ENCODE data around the gene RELN. TPM values are rescaled to one million over a fixed set of nuclear protein-coding genes. Genes with fewer than 3 reads are reported as not detected.
"Not testable (repeated sequence)": the region's sequence is repeated elsewhere in the genome, so short reads cannot be mapped to it uniquely, and the experiment has no call there.

Gene RELN
- total and polyA plus RNA-seq, 5 donors from 2014 or later, result not detected

DNA sequence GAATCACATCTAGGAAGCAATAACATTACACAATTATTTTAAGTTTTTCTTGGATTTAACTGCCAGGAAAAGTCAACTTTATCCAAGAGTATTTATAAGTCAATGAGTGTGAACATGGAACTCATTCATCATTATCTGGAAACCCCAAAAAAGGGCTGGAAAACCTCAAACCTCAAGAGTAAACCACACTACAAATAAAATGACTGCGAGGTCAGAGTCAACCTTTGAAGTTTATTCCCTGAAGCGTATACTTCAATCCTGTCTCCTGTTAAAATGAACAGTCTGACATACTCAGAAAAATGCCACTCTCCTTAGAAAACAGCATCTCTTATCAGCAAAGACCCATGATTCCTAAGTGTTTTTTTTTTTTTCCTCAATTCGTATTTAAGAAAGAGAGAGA is 86.5 kb downstream of the RELN start:
- Histone ChIP-seq H3K4me3 (ENCODE audit: low read depth, low read length) (no peak overlapping the region), H3K9me3 (ENCODE audit: control insufficient read depth in 2 of 2, low read length in 2 of 2) (no peaks in the 10 kb centered on the region), H3K27me3 (ENCODE audit: control insufficient read depth, insufficient read depth, low read length) (no peaks in the 10 kb centered on the region), H3K27ac (ENCODE audit: insufficient read depth, low read length, poor library complexity, severe bottlenecking) (no peak overlapping the region), H3K36me3 (ENCODE audit: control insufficient read depth, insufficient read depth, low read length) (no peaks in the 10 kb centered on the region), H3K4me1 (ENCODE audit: control insufficient read depth, insufficient read depth, low read length, poor library complexity, severe bottlenecking) (no peaks in the 10 kb centered on the region)
- Mint-ChIP-seq H3K27me3 (no peaks in the 10 kb centered on the region), H3K27ac (no peak overlapping the region), H3K4me3 (no peak overlapping the region), H3K36me3 (no peaks in the 10 kb centered on the region), H3K4me1 (no peaks in the 10 kb centered on the region), H3K9me3 (peaks cover 0 to 1% (median 0%) of the 10 kb centered on the region in 7 donors)
- DNase-seq (no peak), ATAC-seq (ENCODE audit: low read depth in 2 of 2) (no peak)

GRCh38 chr7:103896826-103897225 is 92.6 kb downstream of the RELN start:
- not testable (repeated sequence) for H3K36me3 ChIP-seq (ENCODE audit: control insufficient read depth, insufficient read depth, low read length); H3K4me1 Mint-ChIP-seq; H3K27ac ChIP-seq (ENCODE audit: insufficient read depth, low read length, poor library complexity, severe bottlenecking); DNase-seq; H3K9me3 ChIP-seq (ENCODE audit: control insufficient read depth in 2 of 2, low read length in 2 of 2); H3K4me3 ChIP-seq (ENCODE audit: low read depth, low read length); H3K4me1 ChIP-seq (ENCODE audit: control insufficient read depth, insufficient read depth, low read length, poor library complexity, severe bottlenecking); H3K27ac Mint-ChIP-seq; H3K36me3 Mint-ChIP-seq; ATAC-seq (ENCODE audit: low read depth in 2 of 2); H3K27me3 Mint-ChIP-seq; H3K4me3 Mint-ChIP-seq; H3K27me3 ChIP-seq (ENCODE audit: control insufficient read depth, insufficient read depth, low read length); H3K9me3 Mint-ChIP-seq

DNA sequence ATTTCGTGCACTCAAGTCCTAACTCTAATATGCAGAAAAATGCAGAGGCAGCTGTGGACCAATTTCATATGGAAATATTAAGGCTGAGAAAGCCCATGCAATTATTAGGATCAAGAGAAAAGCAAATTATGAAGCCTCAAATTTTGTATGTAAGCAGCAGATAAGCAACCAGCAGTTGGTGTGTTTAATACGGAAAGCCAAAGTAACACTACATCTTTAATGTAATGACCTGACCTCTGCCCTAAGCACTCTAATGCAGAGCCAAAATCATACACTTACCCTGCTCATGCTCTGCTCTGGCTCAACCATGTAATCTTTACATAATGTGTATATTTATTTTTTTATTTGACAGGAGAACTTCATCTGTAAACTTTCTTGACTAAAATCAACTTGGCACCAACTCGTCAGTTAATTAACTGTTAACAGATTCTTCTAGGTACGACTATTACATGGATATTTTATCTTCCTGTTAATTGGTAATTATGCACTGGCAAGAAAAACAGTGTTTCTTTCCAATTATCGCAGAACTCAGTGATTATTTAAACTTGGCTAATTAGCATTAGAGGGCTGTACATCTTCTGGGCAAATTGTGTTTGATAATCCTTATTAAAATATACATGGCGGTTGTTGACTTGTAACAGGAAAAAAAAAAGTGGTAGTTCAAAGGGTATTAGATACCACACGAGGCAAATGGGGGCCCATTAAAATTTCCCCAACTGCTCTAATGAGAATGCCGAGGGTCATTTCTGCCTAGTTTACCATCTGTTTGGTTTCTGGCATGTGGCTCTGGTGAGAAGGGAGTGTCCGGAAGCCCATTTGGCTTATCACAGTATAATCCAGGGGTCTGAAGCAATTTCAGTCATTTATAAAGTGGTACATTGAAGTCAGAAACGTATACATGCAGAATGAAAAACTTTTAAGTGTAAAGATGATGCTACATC is 94.5 kb downstream of the RELN start:
- Histone ChIP-seq H3K36me3 (ENCODE audit: control insufficient read depth, insufficient read depth, low read length) (no peaks in the 10 kb centered on the region), H3K4me1 (ENCODE audit: control insufficient read depth, insufficient read depth, low read length, poor library complexity, severe bottlenecking) (no peaks in the 10 kb centered on the region), H3K27me3 (ENCODE audit: control insufficient read depth, insufficient read depth, low read length) (no peaks in the 10 kb centered on the region), H3K27ac (ENCODE audit: insufficient read depth, low read length, poor library complexity, severe bottlenecking) (no peak overlapping the region), H3K4me3 (ENCODE audit: low read depth, low read length) (no peak overlapping the region), H3K9me3 (ENCODE audit: control insufficient read depth in 2 of 2, low read length in 2 of 2) (no peaks in the 10 kb centered on the region)
- ATAC-seq (ENCODE audit: low read depth in 2 of 2), result no peak
- H3K4me1 Mint-ChIP-seq, result no peaks in the 10 kb centered on the region
- no peak overlapping the region for H3K27ac Mint-ChIP-seq
- no peaks in the 10 kb centered on the region for H3K36me3 Mint-ChIP-seq
- no peaks in the 10 kb centered on the region for H3K27me3 Mint-ChIP-seq
- no peak for DNase-seq
- H3K4me3 Mint-ChIP-seq, result no peak overlapping the region
- H3K9me3 Mint-ChIP-seq, result peaks cover 0 to 5% (median 0%) of the 10 kb centered on the region in 7 donors

DNA sequence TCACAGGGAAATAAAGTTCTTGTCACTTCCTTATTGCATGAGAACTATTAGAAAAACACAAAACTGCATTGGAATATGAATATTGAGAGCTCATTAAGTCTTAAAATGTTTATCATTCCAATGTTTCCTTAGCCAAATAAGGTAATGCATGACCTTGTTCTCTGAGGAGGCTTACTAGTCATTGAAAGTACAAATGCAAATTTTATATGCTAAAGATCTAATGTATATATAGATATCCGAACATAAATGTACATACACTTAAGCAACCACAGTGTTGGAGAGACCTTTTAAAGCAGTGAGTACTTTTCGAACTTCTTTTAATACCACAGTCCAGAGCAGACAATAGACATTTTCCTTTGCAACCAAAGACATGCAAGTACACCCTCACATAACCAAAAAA is 96.1 kb downstream of the RELN start:
- Mint-ChIP-seq H3K27me3 (no peaks in the 10 kb centered on the region), H3K4me3 (no peak overlapping the region), H3K4me1 (no peaks in the 10 kb centered on the region), H3K9me3 (peaks cover 0 to 5% (median 0%) of the 10 kb centered on the region in 7 donors), H3K27ac (no peak overlapping the region), H3K36me3 (no peaks in the 10 kb centered on the region)
- no peaks in the 10 kb centered on the region for H3K27me3 ChIP-seq (ENCODE audit: control insufficient read depth, insufficient read depth, low read length)
- no peak for DNase-seq
- no peak overlapping the region for H3K4me3 ChIP-seq (ENCODE audit: low read depth, low read length)
- no peak overlapping the region for H3K27ac ChIP-seq (ENCODE audit: insufficient read depth, low read length, poor library complexity, severe bottlenecking)
- no peaks in the 10 kb centered on the region for H3K36me3 ChIP-seq (ENCODE audit: control insufficient read depth, insufficient read depth, low read length)
- ATAC-seq (ENCODE audit: low read depth in 2 of 2), result no peak
- H3K4me1 ChIP-seq (ENCODE audit: control insufficient read depth, insufficient read depth, low read length, poor library complexity, severe bottlenecking), result no peaks in the 10 kb centered on the region
- H3K9me3 ChIP-seq (ENCODE audit: control insufficient read depth in 2 of 2, low read length in 2 of 2), result no peaks in the 10 kb centered on the region

DNA sequence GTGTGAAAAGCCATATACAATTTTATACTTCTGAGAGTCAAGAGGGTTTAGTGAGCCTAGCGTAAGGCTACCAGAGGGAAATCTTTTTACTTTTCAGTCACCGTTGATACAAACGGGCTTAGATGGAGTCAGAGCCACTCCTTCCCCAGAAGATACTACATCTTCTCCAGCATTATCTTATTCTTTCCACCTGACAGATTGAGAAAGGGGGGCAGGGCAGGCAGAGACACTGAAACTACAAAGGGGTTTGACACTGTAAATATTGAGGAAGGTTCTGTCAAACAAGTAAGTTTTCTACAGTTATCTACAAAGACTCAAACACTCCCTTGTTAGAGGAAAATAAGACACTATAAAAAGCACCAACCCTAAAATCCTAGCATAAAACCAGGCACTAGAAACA is 100.0 kb downstream of the RELN start:
- Mint-ChIP-seq H3K27me3 (no peaks in the 10 kb centered on the region), H3K4me3 (no peak overlapping the region), H3K4me1 (no peaks in the 10 kb centered on the region), H3K36me3 (no peaks in the 10 kb centered on the region), H3K27ac (no peak overlapping the region), H3K9me3 (peaks cover 0 to 3% (median 3%) of the 10 kb centered on the region in 7 donors)
- no peaks in the 10 kb centered on the region for H3K4me1 ChIP-seq (ENCODE audit: control insufficient read depth, insufficient read depth, low read length, poor library complexity, severe bottlenecking)
- H3K27ac ChIP-seq (ENCODE audit: insufficient read depth, low read length, poor library complexity, severe bottlenecking), result no peak overlapping the region
- ATAC-seq (ENCODE audit: low read depth in 2 of 2), result no peak
- DNase-seq, result no peak
- no peaks in the 10 kb centered on the region for H3K27me3 ChIP-seq (ENCODE audit: control insufficient read depth, insufficient read depth, low read length)
- no peaks in the 10 kb centered on the region for H3K36me3 ChIP-seq (ENCODE audit: control insufficient read depth, insufficient read depth, low read length)
- no peak overlapping the region for H3K4me3 ChIP-seq (ENCODE audit: low read depth, low read length)
- H3K9me3 ChIP-seq (ENCODE audit: control insufficient read depth in 2 of 2, low read length in 2 of 2), result no peaks in the 10 kb centered on the region

DNA sequence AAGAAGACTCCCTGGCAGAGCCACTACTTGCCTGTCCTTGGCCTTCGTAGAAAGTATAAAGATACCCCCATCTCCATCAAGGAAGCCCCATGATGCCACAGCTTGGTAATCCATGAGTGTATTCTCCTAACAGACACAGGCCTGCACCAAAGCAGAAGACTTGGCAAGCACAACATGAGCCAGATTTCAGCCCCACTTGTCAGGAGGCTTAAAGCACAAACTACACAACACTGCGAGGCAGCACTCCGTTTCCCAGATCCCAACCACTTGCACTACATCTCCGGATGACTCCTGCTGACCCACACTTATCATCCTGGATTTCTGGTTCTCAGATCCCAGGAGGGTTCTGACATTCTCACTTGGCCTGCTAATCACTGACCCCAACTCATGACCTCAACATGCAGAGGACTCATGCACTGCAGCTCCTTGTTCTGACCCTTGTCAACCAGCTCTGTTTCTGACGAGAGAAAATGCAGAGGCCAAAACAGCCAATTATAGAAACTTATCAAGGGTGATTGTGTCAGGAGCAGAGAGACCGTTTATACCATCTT is 100.8 kb downstream of the RELN start:
- Mint-ChIP-seq H3K36me3 (no peaks in the 10 kb centered on the region), H3K4me1 (no peaks in the 10 kb centered on the region), H3K9me3 (peaks cover 0 to 11% (median 3%) of the 10 kb centered on the region in 7 donors), H3K27me3 (no peaks in the 10 kb centered on the region), H3K27ac (no peak overlapping the region), H3K4me3 (no peak overlapping the region)
- no peak for DNase-seq
- no peaks in the 10 kb centered on the region for H3K9me3 ChIP-seq (ENCODE audit: control insufficient read depth in 2 of 2, low read length in 2 of 2)
- no peak overlapping the region for H3K27ac ChIP-seq (ENCODE audit: insufficient read depth, low read length, poor library complexity, severe bottlenecking)
- H3K36me3 ChIP-seq (ENCODE audit: control insufficient read depth, insufficient read depth, low read length), result no peaks in the 10 kb centered on the region
- H3K27me3 ChIP-seq (ENCODE audit: control insufficient read depth, insufficient read depth, low read length), result no peaks in the 10 kb centered on the region
- no peaks in the 10 kb centered on the region for H3K4me1 ChIP-seq (ENCODE audit: control insufficient read depth, insufficient read depth, low read length, poor library complexity, severe bottlenecking)
- H3K4me3 ChIP-seq (ENCODE audit: low read depth, low read length), result no peak overlapping the region
- no peak for ATAC-seq (ENCODE audit: low read depth in 2 of 2)

DNA sequence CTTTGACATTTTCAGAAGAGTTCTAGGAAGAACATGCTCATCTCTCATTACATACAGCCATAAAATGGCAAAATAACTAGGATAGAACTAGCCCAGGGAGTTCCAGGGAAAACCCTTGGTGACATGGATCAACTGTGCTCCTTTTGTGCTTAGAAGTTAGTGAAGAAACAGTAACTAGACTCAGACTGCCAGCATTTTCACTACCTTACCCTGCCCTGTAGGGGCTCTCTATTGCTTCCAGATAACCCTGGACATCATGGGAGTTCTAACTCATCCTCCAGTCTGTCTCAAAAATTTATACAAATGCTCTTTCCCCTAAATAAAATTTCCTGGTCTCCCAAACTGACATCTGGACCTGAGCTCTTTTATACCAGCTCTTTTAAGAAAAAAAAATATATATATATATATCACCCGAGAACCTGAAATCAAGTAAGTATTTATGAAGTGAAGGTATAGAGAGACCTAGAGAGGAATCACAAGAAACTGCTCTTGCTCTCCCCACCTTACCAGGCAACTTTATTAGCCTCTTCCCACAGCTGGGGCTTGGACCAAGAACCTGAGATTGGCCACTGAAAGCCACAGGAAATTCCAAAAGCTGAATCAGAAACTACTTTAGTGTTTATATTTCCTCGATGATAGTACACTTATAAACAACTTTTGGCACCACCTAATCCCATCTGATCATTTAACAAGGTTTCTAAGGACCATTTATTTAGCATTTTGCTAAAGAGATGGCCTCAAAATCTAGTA is 101.4 kb downstream of the RELN start:
- H3K4me1 Mint-ChIP-seq, result no peaks in the 10 kb centered on the region
- H3K36me3 Mint-ChIP-seq, result no peaks in the 10 kb centered on the region
- Histone ChIP-seq H3K4me3 (ENCODE audit: low read depth, low read length) (no peak overlapping the region), H3K27ac (ENCODE audit: insufficient read depth, low read length, poor library complexity, severe bottlenecking) (no peak overlapping the region), H3K27me3 (ENCODE audit: control insufficient read depth, insufficient read depth, low read length) (no peaks in the 10 kb centered on the region), H3K9me3 (ENCODE audit: control insufficient read depth in 2 of 2, low read length in 2 of 2) (no peaks in the 10 kb centered on the region), H3K36me3 (ENCODE audit: control insufficient read depth, insufficient read depth, low read length) (no peaks in the 10 kb centered on the region), H3K4me1 (ENCODE audit: control insufficient read depth, insufficient read depth, low read length, poor library complexity, severe bottlenecking) (no peaks in the 10 kb centered on the region)
- no peak overlapping the region for H3K27ac Mint-ChIP-seq
- DNase-seq, result no peak
- no peak for ATAC-seq (ENCODE audit: low read depth in 2 of 2)
- no peak overlapping the region for H3K4me3 Mint-ChIP-seq
- no peaks in the 10 kb centered on the region for H3K27me3 Mint-ChIP-seq
- peaks cover 0 to 14% (median 3%) of the 10 kb centered on the region in 7 donors for H3K9me3 Mint-ChIP-seq

Measured in CD4-positive, CD25-positive, alpha-beta regulatory T cell (primary cell).